NCI-H748 (cell line): ENCODE measurements around the gene GPR146.
"Not testable (repeated sequence)": the region's sequence is repeated elsewhere in the genome, so short reads cannot be mapped to it uniquely, and the experiment has no call there.

Experiments
- DNase-seq: peaks from one replicate; lab custom pipeline; 2025; ENCODE audit not compliant: unreplicated experiment; lab: John Stamatoyannopoulos, UW

GPR146 gene

GRCh38 chr7:1024876-1025742 is 19.2 kb upstream of the GPR146 start:
- DNase-seq, result no peak

- peak; percentile 93 for DNase-seq
Observed at GRCh38 chr7:1025743-1026581, 18.4 kb upstream of the GPR146 start.

- no peak for DNase-seq
Observed at GRCh38 chr7:1026721-1027161, 17.6 kb upstream of the GPR146 start.

- DNase-seq, result peak; percentile 52
Observed at GRCh38 chr7:1027242-1028043, 16.9 kb upstream of the GPR146 start.

GRCh38 chr7:1028044-1028770 is 16.1 kb upstream of the GPR146 start:
- peak; percentile 92 for DNase-seq

GRCh38 chr7:1028775-1029636 is 15.3 kb upstream of the GPR146 start:
- peak; percentile 73 for DNase-seq

GRCh38 chr7:1029637-1030443 is 14.5 kb upstream of the GPR146 start:
- no peak for DNase-seq

- DNase-seq, result peak; percentile 54
Observed at GRCh38 chr7:1030444-1031070, 13.8 kb upstream of the GPR146 start.

GRCh38 chr7:1031716-1032455 is 12.5 kb upstream of the GPR146 start:
- DNase-seq, result no peak

GRCh38 chr7:1032536-1033181 is 11.7 kb upstream of the GPR146 start:
- no peak for DNase-seq

- no peak for DNase-seq
Observed at GRCh38 chr7:1033546-1034145, 10.7 kb upstream of the GPR146 start.

- not testable (repeated sequence) for DNase-seq
Observed at GRCh38 chr7:1034769-1035168, 9.6 kb upstream of the GPR146 start.

- not testable (repeated sequence) for DNase-seq
Observed at GRCh38 chr7:1036164-1036928, 8.0 kb upstream of the GPR146 start.

GRCh38 chr7:1040233-1040632 is 4.1 kb upstream of the GPR146 start:
- not testable (repeated sequence) for DNase-seq

GRCh38 chr7:1040790-1041189 is 3.6 kb upstream of the GPR146 start:
- peak; percentile 35 for DNase-seq
